ENCODE data around the gene LETMD1.

LETMD1 gene

DNA sequence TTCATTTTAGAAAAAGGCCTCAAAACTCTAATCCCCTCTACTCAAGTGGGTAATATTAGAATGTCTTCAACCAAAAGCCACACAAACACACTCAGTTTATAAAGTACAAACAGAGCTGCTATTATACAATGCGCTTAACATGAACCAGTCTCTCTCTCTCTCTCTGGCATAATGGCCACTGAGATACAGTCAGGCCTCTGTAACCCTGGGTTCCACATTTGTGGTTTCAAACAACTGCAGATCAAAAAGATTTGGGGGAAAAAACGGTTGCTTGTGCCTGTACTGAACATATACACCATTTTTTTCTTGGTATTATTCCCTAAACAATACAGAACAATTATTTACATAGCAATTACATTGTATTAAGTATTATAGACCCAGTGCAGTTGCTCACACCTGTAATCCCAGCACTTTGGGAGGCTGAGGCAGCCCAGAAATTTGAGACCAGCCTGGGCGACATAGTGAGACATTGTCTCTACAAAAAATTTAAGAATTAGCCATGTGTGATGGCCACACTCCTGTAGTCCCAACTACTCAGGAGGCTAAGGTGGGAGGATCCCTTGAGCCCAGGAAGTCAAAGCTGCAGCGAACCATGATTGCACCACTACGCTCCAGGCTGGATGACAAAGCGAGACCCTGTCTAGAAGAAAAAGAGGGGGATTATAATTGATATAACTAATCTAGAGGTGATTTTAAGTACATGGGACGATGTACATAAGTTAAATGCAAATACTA is 27.5 kb upstream of the LETMD1 start:
- Histone ChIP-seq H3K27ac (no peak overlapping the region), H3K9me3 (no peaks in the 10 kb centered on the region), H3K36me3 (no peaks in the 10 kb centered on the region), H3K27me3 (no peaks in the 10 kb centered on the region), H3K4me1 (ENCODE audit: control insufficient read depth in 1 of 2, insufficient read depth in 1 of 2, low read depth in 1 of 2, low read length in 1 of 2) (peaks cover 17 to 23% of the 10 kb centered on the region in 2 experiments), H3K4me3 (ENCODE audit: low read depth in 1 of 2, low read length in 1 of 2) (no peak overlapping the region)
- no peak for TF ChIP-seq CTCF (IDR thresholded peaks at IDR 0.05)

DNA sequence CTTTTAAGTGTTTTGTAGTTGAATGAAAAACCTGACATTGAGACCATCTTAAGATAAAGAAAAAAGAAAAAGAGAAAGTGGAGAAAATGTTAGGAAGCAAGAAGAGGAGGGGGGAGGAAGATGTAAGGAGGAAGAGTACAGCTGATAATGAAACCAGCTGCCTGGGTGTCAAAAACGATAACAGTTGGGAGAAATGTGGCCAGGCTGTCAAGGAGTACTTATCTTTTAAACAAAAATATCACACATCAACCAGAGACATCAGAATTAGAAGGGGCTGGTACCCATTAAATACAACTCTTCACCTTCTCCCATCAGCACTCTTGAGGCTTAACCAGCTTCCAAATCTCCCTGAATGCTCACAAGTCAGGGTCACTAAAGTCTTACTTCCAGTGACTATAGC is 26.4 kb upstream of the LETMD1 start:
- TF ChIP-seq CTCF (IDR thresholded peaks at IDR 0.05), result no peak
- no peaks in the 10 kb centered on the region for H3K27me3 ChIP-seq
- no peaks in the 10 kb centered on the region for H3K9me3 ChIP-seq
- H3K4me3 ChIP-seq (ENCODE audit: low read depth in 1 of 2, low read length in 1 of 2), result no peak overlapping the region
- H3K4me1 ChIP-seq (ENCODE audit: control insufficient read depth in 1 of 2, insufficient read depth in 1 of 2, low read depth in 1 of 2, low read length in 1 of 2), result peaks cover 23 to 29% of the 10 kb centered on the region in 2 experiments
- peak overlapping the region; percentile 1 for H3K27ac ChIP-seq
- H3K36me3 ChIP-seq, result no peaks in the 10 kb centered on the region

- no peak overlapping the region for H3K4me3 ChIP-seq (ENCODE audit: low read depth in 1 of 2, low read length in 1 of 2)
- peaks cover 24 to 29% of the 10 kb centered on the region in 2 experiments for H3K4me1 ChIP-seq (ENCODE audit: control insufficient read depth in 1 of 2, insufficient read depth in 1 of 2, low read depth in 1 of 2, low read length in 1 of 2)
- no peak overlapping the region for H3K27ac ChIP-seq
- H3K36me3 ChIP-seq, result no peaks in the 10 kb centered on the region
- H3K9me3 ChIP-seq, result no peaks in the 10 kb centered on the region
- H3K27me3 ChIP-seq, result peaks cover 6% of the 10 kb centered on the region
- no peak for TF ChIP-seq CTCF (IDR thresholded peaks at IDR 0.05)
Measured at GRCh38 chr12:51023625-51024382, 24.3 kb upstream of the LETMD1 start.

DNA sequence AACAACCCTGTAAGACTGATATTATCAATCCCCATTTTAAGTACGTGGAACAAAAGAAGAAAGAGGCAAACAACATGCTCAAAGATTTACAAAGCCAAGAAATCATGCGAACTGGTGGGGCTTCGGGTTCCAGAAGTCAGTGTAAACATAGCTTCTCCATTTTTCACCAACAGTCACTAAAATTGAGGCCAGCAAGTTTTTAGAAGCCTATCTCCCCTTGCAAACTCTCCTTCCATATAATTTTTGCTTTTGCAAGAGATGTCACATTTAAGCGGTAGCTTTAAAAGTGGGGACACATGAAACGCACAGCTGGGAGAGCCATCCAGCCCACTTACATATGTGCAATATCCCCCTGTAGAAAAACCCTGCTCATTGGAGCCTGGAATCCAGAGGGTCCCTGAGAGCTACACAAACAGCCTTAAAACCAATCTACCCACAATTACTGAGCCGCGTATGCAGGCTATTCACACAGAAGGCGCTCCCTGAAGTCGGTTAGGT is 22.7 kb upstream of the LETMD1 start:
- Histone ChIP-seq H3K9me3 (no peaks in the 10 kb centered on the region), H3K4me1 (ENCODE audit: control insufficient read depth in 1 of 2, insufficient read depth in 1 of 2, low read depth in 1 of 2, low read length in 1 of 2) (peaks cover 24 to 29% of the 10 kb centered on the region in 2 experiments), H3K36me3 (no peaks in the 10 kb centered on the region), H3K27ac (peak overlapping the region; percentile 12), H3K4me3 (ENCODE audit: low read depth in 1 of 2, low read length in 1 of 2) (peak overlapping the region; percentile 78 to 85), H3K27me3 (peaks cover 6% of the 10 kb centered on the region)
- no peak for TF ChIP-seq CTCF (IDR thresholded peaks at IDR 0.05)

- Histone ChIP-seq H3K4me1 (ENCODE audit: control insufficient read depth in 1 of 2, insufficient read depth in 1 of 2, low read depth in 1 of 2, low read length in 1 of 2) (peaks cover 24 to 29% of the 10 kb centered on the region in 2 experiments), H3K4me3 (ENCODE audit: low read depth in 1 of 2, low read length in 1 of 2) (peak within 1 kb of the TSS; percentile 78 to 85), H3K27ac (peak within 1 kb of the TSS; percentile 12), H3K27me3 (peaks cover 6% of the 10 kb centered on the region), H3K36me3 (no peaks in the 10 kb centered on the region), H3K9me3 (no peaks in the 10 kb centered on the region)
- TF ChIP-seq CTCF (IDR thresholded peaks at IDR 0.05), result no peak
Measured at GRCh38 chr12:51025836-51026638, 22.1 kb upstream of the LETMD1 start, which contains the start of gene SLC11A2. TSS of gene SLC11A2 (minus strand) at chr12:51026384. CDS start at chr12:51010728, 15,656 bp downstream.

Data from neutrophil (primary cell).